ENCODE measurements around the gene STARD3.

Gene STARD3

GRCh38 chr17:39598630-39599003 is 38.3 kb upstream of the STARD3 start:
- H3K79me2 ChIP-seq (ENCODE audit: insufficient read depth, low read length), result no peaks in the 10 kb centered on the region
- H4K20me1 ChIP-seq (ENCODE audit: insufficient read depth, low read length), result no peaks in the 10 kb centered on the region
- TF ChIP-seq CTCF (IDR thresholded peaks at IDR 0.05; ENCODE audit: low read length) (no peak), EZH2 (IDR thresholded peaks at IDR 0.05; ENCODE audit: borderline replicate concordance, low read length) (no peak)
- no peak overlapping the region for H3K9ac ChIP-seq (ENCODE audit: low read length)
- no peaks in the 10 kb centered on the region for H3K9me3 ChIP-seq (ENCODE audit: low read length)
- H2AFZ ChIP-seq (ENCODE audit: low read length), result no peak overlapping the region
- H3K27me3 ChIP-seq (ENCODE audit: insufficient read depth, low read length), result peaks cover 28% of the 10 kb centered on the region; the same call in 1 of the 2 replicates
- H3K9me2 ChIP-seq (ENCODE audit: low read depth, low read length), result no peaks in the 10 kb centered on the region
- H3K36me3 ChIP-seq (ENCODE audit: insufficient read depth, low read length), result no peaks in the 10 kb centered on the region
- no peak overlapping the region for H3K4me3 ChIP-seq (ENCODE audit: low read depth, low read length, poor library complexity, severe bottlenecking)
- H3K4me2 ChIP-seq (ENCODE audit: low read length), result no peak overlapping the region
- H3K27ac ChIP-seq (ENCODE audit: low read depth, low read length, poor library complexity, severe bottlenecking), result no peak overlapping the region
- no peaks in the 10 kb centered on the region for H3F3A ChIP-seq (ENCODE audit: insufficient read depth, low read length)
- no peaks in the 10 kb centered on the region for H3K4me1 ChIP-seq (ENCODE audit: insufficient read depth, low read length, severe bottlenecking)

- Histone ChIP-seq H3K27ac (ENCODE audit: low read depth, low read length, poor library complexity, severe bottlenecking) (no peak overlapping the region), H3K27me3 (ENCODE audit: insufficient read depth, low read length) (peaks cover 32% of the 10 kb centered on the region; the same call in 1 of the 2 replicates), H3K4me1 (ENCODE audit: insufficient read depth, low read length, severe bottlenecking) (peaks cover 1% of the 10 kb centered on the region), H3K9ac (ENCODE audit: low read length) (no peak overlapping the region), H3K4me3 (ENCODE audit: low read depth, low read length, poor library complexity, severe bottlenecking) (no peak overlapping the region), H2AFZ (ENCODE audit: low read length) (no peak overlapping the region), H4K20me1 (ENCODE audit: insufficient read depth, low read length) (no peaks in the 10 kb centered on the region), H3F3A (ENCODE audit: insufficient read depth, low read length) (no peaks in the 10 kb centered on the region), H3K36me3 (ENCODE audit: insufficient read depth, low read length) (no peaks in the 10 kb centered on the region), H3K9me2 (ENCODE audit: low read depth, low read length) (no peaks in the 10 kb centered on the region), H3K9me3 (ENCODE audit: low read length) (no peaks in the 10 kb centered on the region), H3K4me2 (ENCODE audit: low read length) (no peak overlapping the region), H3K79me2 (ENCODE audit: insufficient read depth, low read length) (no peaks in the 10 kb centered on the region)
- TF ChIP-seq CTCF (IDR thresholded peaks at IDR 0.05; ENCODE audit: low read length) (no peak), EZH2 (IDR thresholded peaks at IDR 0.05; ENCODE audit: borderline replicate concordance, low read length) (no peak)
Observed at GRCh38 chr17:39599004-39599664, 37.8 kb upstream of the STARD3 start.

GRCh38 chr17:39599665-39600231 is 37.2 kb upstream of the STARD3 start:
- H3K4me3 ChIP-seq (ENCODE audit: low read depth, low read length, poor library complexity, severe bottlenecking), result no peak overlapping the region
- no peaks in the 10 kb centered on the region for H3K36me3 ChIP-seq (ENCODE audit: insufficient read depth, low read length)
- no peak for TF ChIP-seq EZH2 (IDR thresholded peaks at IDR 0.05; ENCODE audit: borderline replicate concordance, low read length)
- no peak for TF ChIP-seq CTCF (IDR thresholded peaks at IDR 0.05; ENCODE audit: low read length)
- no peak overlapping the region for H3K4me2 ChIP-seq (ENCODE audit: low read length)
- no peak overlapping the region for H2AFZ ChIP-seq (ENCODE audit: low read length)
- H4K20me1 ChIP-seq (ENCODE audit: insufficient read depth, low read length), result no peaks in the 10 kb centered on the region
- H3K9me2 ChIP-seq (ENCODE audit: low read depth, low read length), result no peaks in the 10 kb centered on the region
- no peak overlapping the region for H3K9ac ChIP-seq (ENCODE audit: low read length)
- peaks cover 5% of the 10 kb centered on the region for H3K4me1 ChIP-seq (ENCODE audit: insufficient read depth, low read length, severe bottlenecking)
- H3F3A ChIP-seq (ENCODE audit: insufficient read depth, low read length), result no peaks in the 10 kb centered on the region
- peaks cover 35% of the 10 kb centered on the region; the same call in 1 of the 2 replicates for H3K27me3 ChIP-seq (ENCODE audit: insufficient read depth, low read length)
- H3K9me3 ChIP-seq (ENCODE audit: low read length), result no peaks in the 10 kb centered on the region
- no peak overlapping the region for H3K27ac ChIP-seq (ENCODE audit: low read depth, low read length, poor library complexity, severe bottlenecking)
- no peaks in the 10 kb centered on the region for H3K79me2 ChIP-seq (ENCODE audit: insufficient read depth, low read length)
